Common myeloid progenitor, CD34-positive (primary cell): ENCODE results near the gene SDCCAG8.

ENCODE experiments used
- CTCF ChIA-PET: fragments of 350-600 bp; sonication (Branson Sonifier 250); formaldehyde crosslinking; loops from one replicate; lab custom pipeline; 2021; ENCODE audit warnings: antibody characterized with exemption; lab: Charles Lee
- POLR2A ChIA-PET: fragments of 350-600 bp; sonication (Branson Sonifier 250); formaldehyde crosslinking; loops from one replicate; lab custom pipeline; 2021; ENCODE audit warnings: antibody characterized with exemption; lab: Charles Lee
- DNase-seq, 3 donors: peaks; one replicate each; pipeline versions ENCODE4 v3.0.0 to v3.0.0-alpha.2; 2013
- H3K27ac ChIP-seq, 2 experiments: 1 replicate in 1 of 2; 2 replicates in 1 of 2; pipeline ENCODE4 v1.7.0; 2013; ENCODE audit warnings: inconsistent platforms in 2 of 2, low read length in 2 of 2, mild to moderate bottlenecking in 2 of 2, low read depth in 1 of 2, moderate library complexity in 1 of 2; ENCODE audit not compliant: severe bottlenecking in 2 of 2, insufficient read depth in 1 of 2, poor library complexity in 1 of 2
- H3K27me3 ChIP-seq, 5 experiments: replicated peaks in 2 of 5; 1 replicate in 3 of 5; 2 replicates in 2 of 5; pipeline versions ENCODE4 v1.6.1 to v1.7.0; 2013; ENCODE audit warnings: low read length in 4 of 5, mild to moderate bottlenecking in 2 of 5, moderate library complexity in 2 of 5, inconsistent platforms in 1 of 5; ENCODE audit not compliant: insufficient read depth in 5 of 5, control insufficient read depth in 4 of 5
- H3K36me3 ChIP-seq, 4 experiments: 1 replicate in 2 of 4; 2 replicates in 2 of 4; pipeline versions ENCODE4 v1.6.1 to v1.7.0; 2013; ENCODE audit warnings: low read length in 3 of 4, control low read depth in 1 of 4, mild to moderate bottlenecking in 1 of 4; ENCODE audit not compliant: control insufficient read depth in 4 of 4, insufficient read depth in 4 of 4
- H3K4me1 ChIP-seq, 4 experiments: 1 replicate in 3 of 4; 2 replicates in 1 of 4; pipeline versions ENCODE4 v1.6.1 to v1.7.1; 2013; ENCODE audit warnings: low read length in 3 of 4, mild to moderate bottlenecking in 3 of 4, control low read depth in 1 of 4, inconsistent platforms in 1 of 4, moderate library complexity in 1 of 4; ENCODE audit not compliant: control insufficient read depth in 4 of 4, insufficient read depth in 4 of 4; ENCODE audit errors: control extremely low read depth in 1 of 4
- H3K4me3 ChIP-seq, 7 experiments: 1 replicate in 4 of 7; 2 replicates in 3 of 7; pipeline versions ENCODE4 v1.5.1 to v1.7.0; 2013; ENCODE audit warnings: mild to moderate bottlenecking in 7 of 7, low read length in 6 of 7, moderate library complexity in 6 of 7, inconsistent platforms in 2 of 7, low read depth in 2 of 7, control low read depth in 1 of 7; ENCODE audit not compliant: insufficient read depth in 4 of 7, control insufficient read depth in 1 of 7; ENCODE audit errors: extremely low read depth in 1 of 7
- H3K9me3 ChIP-seq, 5 experiments: 1 replicate in 4 of 5; 2 replicates in 1 of 5; pipeline versions ENCODE4 v1.6.1 to v1.7.1; 2013; ENCODE audit warnings: low read length in 4 of 5, mild to moderate bottlenecking in 2 of 5, inconsistent platforms in 1 of 5, low read depth in 1 of 5, moderate library complexity in 1 of 5; ENCODE audit not compliant: control insufficient read depth in 4 of 5, insufficient read depth in 2 of 5; ENCODE audit errors: control extremely low read depth in 1 of 5

Gene SDCCAG8

DNA sequence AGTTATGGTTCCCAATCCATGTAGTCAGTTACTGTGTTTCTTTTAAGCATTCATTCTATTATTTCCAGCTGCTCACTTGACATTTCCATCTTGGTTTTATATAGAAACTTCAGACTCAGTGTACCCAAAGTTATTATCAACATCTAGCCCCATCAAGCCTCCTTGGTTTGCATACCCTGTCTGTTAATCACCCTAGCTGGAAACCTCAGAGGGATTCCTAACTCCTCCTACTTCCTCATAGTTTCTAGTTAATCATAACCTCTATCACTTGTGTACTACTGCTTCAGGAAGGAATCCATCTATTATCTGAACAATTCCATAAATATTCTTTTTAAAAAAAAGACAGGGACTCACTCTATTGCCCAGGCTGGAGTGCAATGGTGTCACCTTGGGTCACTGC lies 293.3 kb downstream of the SDCCAG8 start:
- Histone ChIP-seq H3K36me3 (peaks cover 0 to 10% (median 3%) of the 10 kb centered on the region in 4 experiments), H3K27me3 (no peaks in the 10 kb centered on the region), H3K4me1 (peaks cover 0 to 2% (median 0%) of the 10 kb centered on the region in 4 experiments), H3K4me3 (no peak overlapping the region), H3K9me3 (no peaks in the 10 kb centered on the region), H3K27ac (no peak overlapping the region)
- POLR2A ChIA-PET = interaction anchor here (0.7 kb wide), 1 partner anchor 36 kb away, joined by 3 read pairs; no protein-coding TSS in a partner anchor
- CTCF ChIA-PET = no interaction called here
- no peak for DNase-seq
